ENCODE results near the gene PLIN5. TPM values are rescaled to one million over a fixed set of nuclear protein-coding genes. Genes with fewer than 3 reads are reported as not detected.

PLIN5 gene
- total RNA-seq, 1 experiment from 2014 or later: 3.5 TPM

GRCh38 chr19:4525563-4526002 is 9.4 kb downstream of the PLIN5 start:
- DNase-seq (ENCODE audit: low spot score): no peak
- in situ Hi-C loops (cut with HindIII; ENCODE audit: low sequenced_read_pairs): no loop called here

DNA sequence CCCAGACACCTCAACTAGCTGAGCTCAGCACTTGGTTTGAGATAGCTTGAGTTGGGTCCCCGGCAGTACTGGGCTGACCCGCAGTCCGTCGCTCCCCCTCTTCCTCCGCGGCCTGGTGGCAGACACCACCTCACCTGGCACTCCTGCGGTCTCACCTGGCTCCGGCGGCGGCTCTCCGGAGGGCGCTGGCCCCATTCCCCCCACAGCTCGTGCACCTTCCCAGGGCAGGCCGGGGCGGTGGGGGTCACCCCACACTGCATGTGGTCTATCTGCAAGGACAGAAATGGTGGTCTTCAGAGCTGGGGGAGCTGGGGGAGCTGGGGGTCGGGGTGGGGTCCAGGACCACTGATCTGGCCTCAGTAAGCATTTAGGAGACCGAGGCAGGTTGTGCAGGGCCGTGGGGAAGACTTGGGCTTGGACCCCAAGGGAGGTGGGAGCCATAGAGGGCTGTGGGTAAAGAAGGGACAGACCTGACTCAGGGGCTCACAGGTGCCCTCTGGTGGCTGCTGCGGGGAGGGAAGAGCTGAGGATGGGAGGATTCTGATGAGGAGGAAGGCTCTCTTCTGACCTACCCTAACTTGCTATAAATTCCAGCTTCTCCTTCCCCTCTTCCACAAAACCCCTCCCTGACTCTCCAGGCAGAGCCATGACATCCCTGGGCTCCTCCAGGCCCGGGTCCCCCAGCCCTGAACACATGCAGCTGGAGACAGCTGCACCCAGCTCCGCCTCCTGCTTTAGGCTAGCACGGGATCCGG is 10.0 kb downstream of the PLIN5 start:
- in situ Hi-C loops (cut with HindIII; ENCODE audit: low sequenced_read_pairs): no loop called here
- DNase-seq (ENCODE audit: low spot score): peak; percentile 30

- in situ Hi-C loops (cut with HindIII; ENCODE audit: low sequenced_read_pairs): no loop called here
- DNase-seq (ENCODE audit: low spot score): peak; percentile 26
Observed at GRCh38 chr19:4523306-4524110, 11.5 kb downstream of the PLIN5 start.

- in situ Hi-C loops (cut with HindIII; ENCODE audit: low sequenced_read_pairs): no loop called here
- no peak for DNase-seq (ENCODE audit: low spot score)
Observed at GRCh38 chr19:4522291-4523002, 12.6 kb downstream of the PLIN5 start.

GRCh38 chr19:4521888-4522242 is 13.2 kb downstream of the PLIN5 start:
- no peak for DNase-seq (ENCODE audit: low spot score)
- in situ Hi-C loops (cut with HindIII; ENCODE audit: low sequenced_read_pairs): no loop called here

DNA sequence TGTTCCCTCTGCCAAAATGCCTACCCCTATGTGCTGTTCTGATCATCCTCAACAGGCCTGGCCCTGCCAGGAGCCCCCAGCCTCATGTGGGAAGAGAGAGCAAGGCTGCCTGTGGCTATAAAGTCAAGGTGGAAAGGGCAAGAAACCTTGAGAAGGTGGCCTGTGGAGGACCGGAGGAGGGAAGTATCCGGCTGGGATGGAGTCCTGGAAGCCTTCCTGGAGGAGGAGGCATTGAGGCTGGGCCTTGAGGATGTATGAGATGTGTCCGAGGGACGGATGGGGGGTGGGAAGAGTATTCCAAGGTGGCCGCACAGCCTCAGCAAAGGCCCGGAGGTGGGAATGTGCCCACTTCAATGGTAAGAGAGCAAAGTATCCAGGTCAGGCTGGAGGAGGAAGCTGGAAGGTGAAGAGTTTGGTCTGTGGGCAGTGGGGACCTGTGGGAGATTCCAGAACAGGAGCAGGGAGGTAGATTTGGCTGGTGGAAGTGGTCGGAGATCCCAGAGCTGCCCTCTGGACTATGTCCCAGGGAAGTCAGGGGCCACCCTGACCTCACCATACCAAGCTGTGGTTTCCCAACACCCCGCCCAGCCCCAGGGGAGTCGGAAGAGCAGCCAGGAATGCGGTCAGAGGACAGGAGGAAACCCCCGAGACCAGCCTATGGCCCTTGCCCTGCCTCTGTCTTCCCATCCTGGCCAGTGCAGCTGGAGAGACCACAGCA is 13.7 kb downstream of the PLIN5 start:
- in situ Hi-C loops (cut with HindIII; ENCODE audit: low sequenced_read_pairs): no loop called here
- DNase-seq (ENCODE audit: low spot score): no peak

DNA sequence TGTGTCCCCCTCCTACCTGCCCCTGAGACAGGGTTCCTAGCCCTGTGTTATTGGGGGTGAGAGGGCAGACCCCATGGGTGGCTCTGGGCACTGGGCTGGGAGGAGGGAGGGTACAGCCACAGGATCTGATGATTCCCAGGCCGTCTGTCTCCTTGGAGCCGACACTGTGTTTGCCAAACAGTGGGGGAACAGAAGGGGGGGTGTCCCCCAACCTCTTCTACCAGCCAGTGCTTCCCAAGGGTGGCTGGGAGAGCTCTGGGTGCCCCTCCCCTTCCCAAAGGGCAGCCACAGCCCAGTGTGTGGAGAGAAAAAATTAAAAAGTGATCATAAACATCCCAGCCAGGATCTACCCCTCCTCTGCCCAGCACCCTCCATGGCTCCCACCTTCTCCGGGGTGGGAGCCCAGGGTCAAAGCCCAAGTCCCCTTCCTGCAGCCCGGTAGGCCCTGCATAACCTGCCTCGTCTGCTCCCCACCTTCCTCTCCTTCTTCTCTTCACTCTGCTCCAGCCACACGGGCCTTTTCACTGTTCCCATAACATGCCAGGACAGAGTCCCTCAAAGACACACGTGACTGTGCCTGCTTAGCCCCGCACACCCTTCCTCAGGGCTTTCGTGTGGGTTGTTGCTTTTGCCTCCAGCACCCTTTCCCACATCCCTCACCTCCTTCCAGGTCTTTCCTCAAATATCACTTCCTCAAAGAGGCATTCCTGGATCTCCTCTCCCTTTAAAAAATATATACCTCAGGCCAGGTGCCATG is 15.3 kb downstream of the PLIN5 start:
- in situ Hi-C loops (cut with HindIII; ENCODE audit: low sequenced_read_pairs): no loop called here
- no peak for DNase-seq (ENCODE audit: low spot score)

- in situ Hi-C loops (cut with HindIII; ENCODE audit: low sequenced_read_pairs): no loop called here
- DNase-seq (ENCODE audit: low spot score): no peak
Observed at GRCh38 chr19:4519172-4519496, 15.9 kb downstream of the PLIN5 start.

DNA sequence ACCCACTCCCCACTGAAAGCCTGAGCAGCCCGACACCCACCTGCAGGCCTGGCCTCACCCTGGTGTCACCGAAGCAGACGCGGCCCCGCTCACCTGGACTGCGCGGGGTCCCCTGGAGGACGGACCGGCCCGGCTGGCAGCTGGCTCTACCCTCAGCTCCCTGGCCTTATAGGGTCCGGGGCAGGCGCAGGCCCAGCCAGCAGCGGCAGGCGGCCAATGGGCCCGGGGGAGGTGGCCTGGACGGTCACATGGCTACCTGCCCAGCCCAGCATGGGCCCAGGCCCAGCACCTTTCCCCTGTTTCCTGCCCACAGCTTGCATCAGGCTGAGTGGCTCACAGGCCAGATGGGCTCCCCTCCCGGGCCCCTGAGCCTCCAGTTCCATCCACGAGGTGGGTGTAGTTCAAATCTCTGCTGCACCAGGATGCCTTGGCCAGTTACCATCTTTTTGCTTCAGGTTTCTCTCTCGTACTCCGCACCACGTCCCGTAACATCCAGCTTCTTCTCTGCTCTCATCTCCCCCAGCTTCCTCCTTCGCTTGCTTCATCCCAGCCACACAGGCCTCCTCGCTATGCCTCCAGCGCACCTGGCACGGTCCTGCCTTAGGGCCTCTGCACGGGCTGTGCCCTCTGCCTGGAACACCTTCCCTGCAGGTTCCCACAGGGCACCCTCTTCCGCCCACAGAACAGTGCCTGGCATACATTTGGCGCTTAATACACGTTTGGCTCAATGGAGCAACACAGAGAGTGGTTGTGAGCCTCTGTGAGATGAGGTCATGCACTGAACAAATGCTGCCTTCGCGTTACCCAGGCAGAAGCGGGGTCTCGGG is 16.5 kb downstream of the PLIN5 start, which contains the start of gene PLIN4:
TSS of gene PLIN4 (minus strand) at position 142 of the 827 bp plus-strand sequence. CDS start 214 bp downstream, outside the sequence.
- in situ Hi-C loops (cut with HindIII; ENCODE audit: low sequenced_read_pairs): no loop called here
- no peak for DNase-seq (ENCODE audit: low spot score)

GRCh38 chr19:4517451-4518057 is 17.5 kb downstream of the PLIN5 start:
- in situ Hi-C loops (cut with HindIII; ENCODE audit: low sequenced_read_pairs): no loop called here

GRCh38 chr19:4516939-4517300 is 18.1 kb downstream of the PLIN5 start:
- in situ Hi-C loops (cut with HindIII; ENCODE audit: low sequenced_read_pairs): no loop called here
- no peak for DNase-seq (ENCODE audit: low spot score)

More at GRCh38 chr19:4517451-4518057, 17.5 kb downstream of the PLIN5 start:
- no peak for DNase-seq (ENCODE audit: low spot score)

GRCh38 chr19:4516199-4516938 is 18.7 kb downstream of the PLIN5 start:
- no peak for DNase-seq (ENCODE audit: low spot score)
- in situ Hi-C loops (cut with HindIII; ENCODE audit: low sequenced_read_pairs): no loop called here

DNA sequence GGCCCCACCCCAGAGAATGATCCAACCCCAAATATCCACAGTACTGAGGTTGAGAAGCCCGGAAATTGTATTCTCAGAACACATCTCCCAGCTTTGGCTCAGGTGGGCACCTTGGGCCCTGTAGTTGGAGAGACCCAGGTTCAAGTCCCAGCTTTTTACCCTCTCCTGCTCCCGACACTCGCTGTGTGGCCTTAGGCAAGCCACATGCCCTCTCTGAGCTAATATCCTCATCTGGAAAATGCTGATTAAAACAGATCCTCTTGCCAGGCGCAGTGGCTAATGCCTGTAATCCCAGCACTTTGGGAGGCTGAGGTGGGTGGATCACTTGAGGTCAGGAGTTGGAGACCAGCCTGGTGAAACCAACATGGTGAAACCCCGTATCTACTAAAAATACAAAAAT is 19.3 kb downstream of the PLIN5 start:
- in situ Hi-C loops (cut with HindIII; ENCODE audit: low sequenced_read_pairs): no loop called here
- no peak for DNase-seq (ENCODE audit: low spot score)

DNA sequence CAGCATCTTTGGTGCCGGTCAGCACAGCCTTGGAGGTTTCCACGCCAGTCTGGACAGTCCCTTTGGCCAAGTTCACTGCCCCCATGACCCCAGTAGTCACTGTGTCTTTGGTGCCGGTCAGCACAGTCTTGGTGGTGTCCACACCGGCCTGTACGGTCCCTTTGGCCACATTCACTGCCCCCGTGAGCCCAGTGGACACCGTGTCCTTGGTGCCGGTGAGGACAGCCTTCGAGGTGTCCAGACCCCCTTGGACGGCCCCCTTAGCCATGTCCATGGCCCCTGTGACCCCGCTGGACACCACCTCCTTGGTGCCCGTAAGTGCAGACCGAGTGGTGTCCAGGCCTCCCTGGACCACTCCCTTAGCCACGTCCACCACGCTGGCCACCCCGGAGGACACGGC is 21.8 kb downstream of the PLIN5 start:
- in situ Hi-C loops (cut with HindIII; ENCODE audit: low sequenced_read_pairs): no loop called here
- DNase-seq (ENCODE audit: low spot score): no peak

- no peak for DNase-seq (ENCODE audit: low spot score)
- in situ Hi-C loops (cut with HindIII; ENCODE audit: low sequenced_read_pairs): no loop called here
Observed at GRCh38 chr19:4512070-4512469, 23.0 kb downstream of the PLIN5 start.

- no peak for DNase-seq (ENCODE audit: low spot score)
- in situ Hi-C loops (cut with HindIII; ENCODE audit: low sequenced_read_pairs): no loop called here
Observed at GRCh38 chr19:4511300-4512054, 23.5 kb downstream of the PLIN5 start.
